Calu3 (cell line): ENCODE data around the gene RBPMS2. TPM values are rescaled to one million over a fixed set of nuclear protein-coding genes. Genes with fewer than 3 reads are reported as not detected.

ENCODE experiments used
- BruUV-seq: library from RNA; stranded (reverse); fragments of 400-500 nt; replicated peaks from 2 replicates; lab custom pipeline; 2021; lab: Mats Ljungman, UMichigan
- CTCF ChIA-PET: fragments of 300-600 bp; sonication (Branson Sonifier 250); formaldehyde crosslinking; loops from one replicate; lab custom pipeline; 2022; ENCODE audit warnings: antibody characterized with exemption; lab: Charles Lee
- DNase-seq: peaks from one replicate; pipeline ENCODE4 v3.0.0; 2022
- H3K27ac Mint-ChIP-seq: one replicate; pipeline ENCODE4 v1.8.0; 2022; ENCODE audit warnings: mixed read lengths; ENCODE audit not compliant: unreplicated experiment
- H3K27me3 Mint-ChIP-seq: one replicate; pipeline ENCODE4 v1.8.0; 2022; ENCODE audit warnings: mixed read lengths; ENCODE audit not compliant: unreplicated experiment
- H3K36me3 Mint-ChIP-seq: one replicate; pipeline ENCODE4 v1.8.0; 2022; ENCODE audit warnings: mild to moderate bottlenecking, moderate library complexity, mixed read lengths; ENCODE audit not compliant: insufficient read depth, unreplicated experiment
- H3K4me1 Mint-ChIP-seq: one replicate; pipeline ENCODE4 v1.8.0; 2022; ENCODE audit warnings: mild to moderate bottlenecking, low read depth, mixed read lengths; ENCODE audit not compliant: unreplicated experiment
- H3K4me3 Mint-ChIP-seq: one replicate; pipeline ENCODE4 v1.8.0; 2022; ENCODE audit warnings: mild to moderate bottlenecking, low read depth, moderate library complexity, mixed read lengths; ENCODE audit not compliant: unreplicated experiment
- H3K9me3 Mint-ChIP-seq: one replicate; pipeline ENCODE4 v1.8.0; 2022; ENCODE audit warnings: low read depth, mixed read lengths; ENCODE audit not compliant: unreplicated experiment
- intact Hi-C: fragments of 100-400 bp; cut with micrococcal nuclease; formaldehyde crosslinking; loops from one replicate; pipeline ENCODE4 v1.10.0; 2022; ENCODE audit not compliant: unreplicated experiment
- total RNA-seq: library from RNA; stranded (reverse); gene quantifications from 2 replicates; pipeline ENCODE4 v1.2.3, GENCODE V29; 2022
- TF ChIP-seq, protein P1 (sequence below): fragments of 200-600 bp; IDR thresholded peaks from one replicate; pipeline ENCODE4 v1.8.0; 2022; ENCODE audit warnings: antibody characterized with exemption; ENCODE audit not compliant: unreplicated experiment

The RBPMS2 gene
- total RNA-seq, 1 experiment from 2014 or later: 1.4 TPM

DNA sequence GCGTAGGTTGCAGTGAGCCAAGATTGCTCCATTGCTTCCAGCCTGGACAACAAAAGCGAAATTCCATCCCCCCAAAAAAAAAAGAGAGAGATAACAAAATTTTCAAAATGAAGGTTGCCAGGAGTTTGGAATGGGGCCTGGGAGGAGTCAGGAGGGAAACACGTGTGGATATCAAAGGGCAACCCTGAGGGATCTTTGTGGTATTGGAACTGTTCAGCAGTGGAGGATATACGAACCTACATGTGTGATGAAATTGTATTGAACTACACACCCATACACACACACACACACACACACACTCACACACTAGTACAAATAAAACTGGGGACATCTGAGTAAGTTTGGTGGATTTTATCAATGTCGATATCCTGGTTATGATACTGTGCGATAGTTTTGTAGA is 61.8 kb downstream of the RBPMS2 start:
- CTCF ChIA-PET: interaction anchor here (0.7 kb wide), 1 partner anchor 34 kb away, joined by 4 read pairs; no protein-coding TSS in a partner anchor
- DNase-seq: no peak
- Mint-ChIP-seq H3K27me3 (no peaks in the 10 kb centered on the region), H3K27ac (no peak overlapping the region), H3K36me3 (no peaks in the 10 kb centered on the region), H3K4me3 (no peak overlapping the region), H3K9me3 (no peaks in the 10 kb centered on the region), H3K4me1 (no peaks in the 10 kb centered on the region)
- no TSS peak for BruUV-seq
- TF ChIP-seq, protein P1, sequence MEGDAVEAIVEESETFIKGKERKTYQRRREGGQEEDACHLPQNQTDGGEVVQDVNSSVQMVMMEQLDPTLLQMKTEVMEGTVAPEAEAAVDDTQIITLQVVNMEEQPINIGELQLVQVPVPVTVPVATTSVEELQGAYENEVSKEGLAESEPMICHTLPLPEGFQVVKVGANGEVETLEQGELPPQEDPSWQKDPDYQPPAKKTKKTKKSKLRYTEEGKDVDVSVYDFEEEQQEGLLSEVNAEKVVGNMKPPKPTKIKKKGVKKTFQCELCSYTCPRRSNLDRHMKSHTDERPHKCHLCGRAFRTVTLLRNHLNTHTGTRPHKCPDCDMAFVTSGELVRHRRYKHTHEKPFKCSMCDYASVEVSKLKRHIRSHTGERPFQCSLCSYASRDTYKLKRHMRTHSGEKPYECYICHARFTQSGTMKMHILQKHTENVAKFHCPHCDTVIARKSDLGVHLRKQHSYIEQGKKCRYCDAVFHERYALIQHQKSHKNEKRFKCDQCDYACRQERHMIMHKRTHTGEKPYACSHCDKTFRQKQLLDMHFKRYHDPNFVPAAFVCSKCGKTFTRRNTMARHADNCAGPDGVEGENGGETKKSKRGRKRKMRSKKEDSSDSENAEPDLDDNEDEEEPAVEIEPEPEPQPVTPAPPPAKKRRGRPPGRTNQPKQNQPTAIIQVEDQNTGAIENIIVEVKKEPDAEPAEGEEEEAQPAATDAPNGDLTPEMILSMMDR: no peak
- intact Hi-C loops: no loop called here

DNA sequence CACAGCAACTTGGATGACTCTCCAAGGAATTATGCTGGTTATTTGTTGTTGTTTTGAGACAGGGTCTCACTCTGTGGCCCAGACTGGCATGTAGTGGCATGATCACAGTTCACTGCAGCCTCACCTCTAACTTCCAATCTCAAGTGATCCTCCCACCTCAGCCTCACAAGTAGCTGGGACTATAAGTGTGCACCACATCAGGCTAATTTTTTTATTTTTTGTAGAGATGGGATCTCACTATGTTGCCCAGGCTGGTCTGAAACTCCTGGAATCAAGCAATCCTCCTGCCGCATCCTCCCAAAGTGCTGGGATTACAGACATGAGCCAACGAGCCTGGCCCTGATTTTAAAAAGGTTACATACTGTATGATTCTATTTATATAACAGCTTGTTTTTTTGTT is 63.0 kb downstream of the RBPMS2 start:
- no peaks in the 10 kb centered on the region for H3K27me3 Mint-ChIP-seq
- TF ChIP-seq, protein P1: no peak
- DNase-seq: no peak
- BruUV-seq: no TSS peak
- no peak overlapping the region for H3K4me3 Mint-ChIP-seq
- no peaks in the 10 kb centered on the region for H3K36me3 Mint-ChIP-seq
- CTCF ChIA-PET: interaction anchor here (0.6 to 0.7 kb wide), 2 partner anchors 282 to 1934 kb away, joined by 4 read pairs; no protein-coding TSS in a partner anchor
- intact Hi-C loops: no loop called here
- no peaks in the 10 kb centered on the region for H3K4me1 Mint-ChIP-seq
- H3K27ac Mint-ChIP-seq: no peak overlapping the region
- H3K9me3 Mint-ChIP-seq: no peaks in the 10 kb centered on the region

DNA sequence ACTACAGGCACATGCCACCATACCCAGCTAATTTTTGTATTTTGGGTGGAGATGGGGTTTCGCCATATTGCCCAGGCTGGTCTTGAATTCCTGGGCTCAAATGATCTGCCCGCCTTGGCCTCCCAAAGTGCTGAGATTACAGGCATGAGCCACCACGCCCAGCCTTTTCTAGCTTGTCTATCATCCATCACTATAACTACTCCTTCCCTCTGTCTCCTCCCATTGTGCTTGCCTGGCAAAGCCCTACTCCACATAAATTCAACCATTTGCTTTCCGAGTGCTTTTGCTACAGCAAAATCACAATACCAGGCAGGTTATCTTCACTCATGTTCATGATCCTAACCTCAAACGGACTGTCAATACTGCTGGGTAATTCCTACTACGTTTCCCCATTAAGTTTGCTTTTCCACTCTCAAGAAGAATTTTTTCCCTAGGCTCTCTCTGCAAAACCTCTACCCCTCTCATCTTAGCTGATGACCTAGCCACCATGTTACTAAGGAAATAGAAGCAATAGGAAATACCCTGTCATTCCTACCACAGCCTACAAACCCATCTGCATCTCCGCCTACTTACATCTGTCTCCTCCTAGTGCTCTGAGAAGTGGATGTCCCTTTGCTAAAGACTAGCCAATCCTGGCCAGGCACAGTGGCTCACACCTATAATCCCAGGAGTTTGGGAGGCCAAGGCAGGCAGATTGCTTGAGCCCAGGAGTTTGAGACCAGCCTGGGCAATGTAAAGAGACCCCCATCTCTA is 64.5 kb downstream of the RBPMS2 start:
- CTCF ChIA-PET: interaction anchor here (0.7 kb wide), 2 partner anchors 301 to 440 kb away, joined by 3 to 4 read pairs; no protein-coding TSS in a partner anchor
- Mint-ChIP-seq H3K36me3 (no peaks in the 10 kb centered on the region), H3K9me3 (no peaks in the 10 kb centered on the region), H3K27me3 (no peaks in the 10 kb centered on the region), H3K27ac (no peak overlapping the region), H3K4me3 (no peak overlapping the region), H3K4me1 (no peaks in the 10 kb centered on the region)
- no peak for DNase-seq
- intact Hi-C loops: no loop called here
- no TSS peak for BruUV-seq
- TF ChIP-seq, protein P1: no peak

DNA sequence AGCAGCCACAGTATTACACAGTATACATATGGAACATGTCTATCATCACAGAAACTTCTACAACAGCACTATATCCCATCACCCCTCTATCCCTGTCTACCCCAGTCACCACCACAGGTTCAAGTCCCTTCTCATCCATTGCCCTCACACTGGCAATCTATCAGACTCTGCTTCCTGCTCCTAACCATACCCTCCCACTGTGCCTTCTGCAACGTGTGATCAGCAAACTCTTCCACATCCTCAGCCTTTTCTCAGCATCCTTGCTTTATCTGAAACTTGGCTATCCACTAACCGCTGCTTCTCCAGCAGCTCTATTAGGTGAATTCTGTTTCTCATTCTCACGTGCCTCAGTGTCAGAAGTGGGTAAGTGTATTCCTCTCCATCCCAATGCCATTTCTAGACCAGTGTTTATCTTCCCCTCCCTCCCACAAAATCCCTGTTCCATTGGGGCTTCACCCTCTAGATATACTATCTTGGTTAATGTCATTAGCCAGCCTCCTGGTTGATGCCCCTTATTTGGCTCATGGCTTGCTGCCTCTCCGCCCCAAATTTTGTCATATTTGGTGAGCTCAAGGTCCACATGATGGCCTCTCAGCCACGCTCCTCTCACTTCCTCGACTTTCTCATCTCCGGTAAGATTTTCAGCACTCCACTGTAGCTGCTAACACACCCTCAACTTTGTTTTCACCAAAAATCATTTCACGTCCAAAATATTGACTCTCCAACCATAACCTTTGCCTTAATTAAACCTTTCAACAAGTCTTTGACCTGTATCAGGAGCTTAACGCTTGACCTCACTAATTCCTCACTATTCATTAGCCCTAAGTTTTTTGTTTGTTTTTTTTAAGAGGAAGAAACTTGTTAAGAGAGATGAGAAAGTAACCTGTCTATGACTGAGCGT is 69.1 kb downstream of the RBPMS2 start:
- no peak for DNase-seq
- intact Hi-C loops: no loop called here
- no peaks in the 10 kb centered on the region for H3K27me3 Mint-ChIP-seq
- H3K9me3 Mint-ChIP-seq: no peaks in the 10 kb centered on the region
- CTCF ChIA-PET: no interaction called here
- no peak overlapping the region for H3K27ac Mint-ChIP-seq
- peaks cover 11% of the 10 kb centered on the region for H3K4me1 Mint-ChIP-seq
- peaks cover 25% of the 10 kb centered on the region for H3K36me3 Mint-ChIP-seq
- no TSS peak for BruUV-seq
- TF ChIP-seq, protein P1: no peak
- no peak overlapping the region for H3K4me3 Mint-ChIP-seq
